ENCODE results near the gene WWP2. TPM values are rescaled to one million over a fixed set of nuclear protein-coding genes. Genes with fewer than 3 reads are reported as not detected.

The WWP2 gene
- polyA plus RNA-seq, 1 donor from 2014 or later, result 11.9 TPM

- H3K4me3 ChIP-seq (ENCODE audit: low read length), result no peak overlapping the region
- no peaks in the 10 kb centered on the region for H3F3A ChIP-seq (ENCODE audit: insufficient read depth, low read length, poor library complexity, severe bottlenecking)
- H3K36me3 ChIP-seq (ENCODE audit: insufficient read depth, low read length), result peaks cover 4% of the 10 kb centered on the region
- no peak overlapping the region for H3K27ac ChIP-seq (ENCODE audit: low read length)
- no peaks in the 10 kb centered on the region for H4K20me1 ChIP-seq (ENCODE audit: insufficient read depth)
- no peak overlapping the region for H3K4me2 ChIP-seq (ENCODE audit: low read length)
- H2AFZ ChIP-seq (ENCODE audit: low read depth, low read length), result no peak overlapping the region
- no peak overlapping the region for H3K9ac ChIP-seq (ENCODE audit: low read length)
- H3K9me3 ChIP-seq (ENCODE audit: low read length), result no peaks in the 10 kb centered on the region
- H3K79me2 ChIP-seq (replicated peaks; ENCODE audit: insufficient read depth, low read length), result no peaks in the 10 kb centered on the region
- no peaks in the 10 kb centered on the region for H3K27me3 ChIP-seq (ENCODE audit: insufficient read depth, low read depth, low read length)
- no peak for TF ChIP-seq EP300 (conservative IDR thresholded peaks at IDR 0.05; ENCODE audit: poor library complexity, severe bottlenecking)
- no peak for TF ChIP-seq POLR2AphosphoS5 (IDR thresholded peaks at IDR 0.05)
- TF ChIP-seq RAD21 (conservative IDR thresholded peaks at IDR 0.05), result no peak
- no peak for TF ChIP-seq SMC3 (conservative IDR thresholded peaks at IDR 0.05; ENCODE audit: poor library complexity)
- no peak for TF ChIP-seq REST (IDR thresholded peaks at IDR 0.05; ENCODE audit: borderline replicate concordance)
- TF ChIP-seq EZH2 (IDR thresholded peaks at IDR 0.05; ENCODE audit: borderline replicate concordance, insufficient read depth, low read length, poor library complexity, severe bottlenecking), result no peak
- TF ChIP-seq TAF1 (IDR thresholded peaks at IDR 0.05; ENCODE audit: low read depth), result no peak
- TF ChIP-seq MXI1 (conservative IDR thresholded peaks at IDR 0.05; ENCODE audit: poor library complexity, severe bottlenecking), result no peak
- no peak for TF ChIP-seq CTCF (IDR thresholded peaks at IDR 0.05; ENCODE audit: poor library complexity, severe bottlenecking)
- no peaks in the 10 kb centered on the region for H3K9me2 ChIP-seq (ENCODE audit: insufficient read depth, low read length)
Observed at GRCh38 chr16:69934751-69935150, 172.6 kb downstream of the WWP2 start.

GRCh38 chr16:69935278-69935711, 173.2 kb downstream of the WWP2 start:
- Histone ChIP-seq H3K4me3 (ENCODE audit: low read length) (no peak overlapping the region), H3K27me3 (ENCODE audit: insufficient read depth, low read depth, low read length) (no peaks in the 10 kb centered on the region), H3K79me2 (replicated peaks; ENCODE audit: insufficient read depth, low read length) (no peaks in the 10 kb centered on the region), H3K27ac (ENCODE audit: low read length) (no peak overlapping the region), H3K9me2 (ENCODE audit: insufficient read depth, low read length) (no peaks in the 10 kb centered on the region), H4K20me1 (ENCODE audit: insufficient read depth) (no peaks in the 10 kb centered on the region), H3K4me2 (ENCODE audit: low read length) (no peak overlapping the region), H2AFZ (ENCODE audit: low read depth, low read length) (no peak overlapping the region), H3F3A (ENCODE audit: insufficient read depth, low read length, poor library complexity, severe bottlenecking) (no peaks in the 10 kb centered on the region), H3K36me3 (ENCODE audit: insufficient read depth, low read length) (no peaks in the 10 kb centered on the region), H3K9ac (ENCODE audit: low read length) (no peak overlapping the region), H3K9me3 (ENCODE audit: low read length) (no peaks in the 10 kb centered on the region)
- TF ChIP-seq CTCF (IDR thresholded peaks at IDR 0.05; ENCODE audit: poor library complexity, severe bottlenecking) (no peak), EZH2 (IDR thresholded peaks at IDR 0.05; ENCODE audit: borderline replicate concordance, insufficient read depth, low read length, poor library complexity, severe bottlenecking) (no peak)
